Activated CD8-positive, alpha-beta memory T cell treated with anti-CD3 and anti-CD28 coated beads for 36 hours (primary cell): Measurements from ENCODE around the gene LRRC8C. TPM values are rescaled to one million over a fixed set of nuclear protein-coding genes. Genes with fewer than 3 reads are reported as not detected.

ENCODE experiments used
- CTCF ChIA-PET: fragments of 350-600 bp; sonication (Branson Sonifier 250); formaldehyde crosslinking; loops from one replicate; lab custom pipeline; 2021; ENCODE audit warnings: antibody characterized with exemption; lab: Charles Lee
- POLR2A ChIA-PET: fragments of 350-600 bp; sonication (Branson Sonifier 250); formaldehyde crosslinking; loops from one replicate; lab custom pipeline; 2021; ENCODE audit warnings: antibody characterized with exemption; lab: Charles Lee
- total RNA-seq, 2 experiments: library from RNA; stranded (reverse); gene quantifications; one replicate each; pipeline ENCODE4 v1.2.3, GENCODE V29; 2021

Gene LRRC8C
- total RNA-seq, 2 experiments from 2014 or later, result 50.5 to 55.2 TPM

DNA sequence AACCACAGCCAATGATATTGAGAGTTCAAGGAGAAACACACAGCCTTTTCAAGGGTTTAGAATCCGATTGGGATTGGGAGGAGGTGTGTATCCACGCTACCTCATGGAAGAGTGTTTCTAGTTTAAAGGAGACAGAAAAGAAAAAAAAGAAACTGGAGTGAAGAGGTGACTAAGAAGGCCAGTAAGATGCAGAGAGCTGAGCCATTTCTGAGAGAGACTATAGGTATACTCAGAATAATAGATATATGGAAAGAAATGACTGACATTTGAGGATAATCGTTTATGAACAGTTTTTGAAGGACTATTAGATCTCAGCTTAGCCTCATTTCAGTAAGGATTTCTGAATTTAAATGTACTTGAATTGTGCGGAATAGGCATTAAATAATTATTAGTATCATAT is 42.8 kb downstream of the LRRC8C start:
- POLR2A ChIA-PET, result no interaction called here
- CTCF ChIA-PET, result interaction anchor here (1.2 to 1.9 kb wide), 2 partner anchors 87 to 186 kb away, joined by 3 to 7 read pairs; no protein-coding TSS in a partner anchor

DNA sequence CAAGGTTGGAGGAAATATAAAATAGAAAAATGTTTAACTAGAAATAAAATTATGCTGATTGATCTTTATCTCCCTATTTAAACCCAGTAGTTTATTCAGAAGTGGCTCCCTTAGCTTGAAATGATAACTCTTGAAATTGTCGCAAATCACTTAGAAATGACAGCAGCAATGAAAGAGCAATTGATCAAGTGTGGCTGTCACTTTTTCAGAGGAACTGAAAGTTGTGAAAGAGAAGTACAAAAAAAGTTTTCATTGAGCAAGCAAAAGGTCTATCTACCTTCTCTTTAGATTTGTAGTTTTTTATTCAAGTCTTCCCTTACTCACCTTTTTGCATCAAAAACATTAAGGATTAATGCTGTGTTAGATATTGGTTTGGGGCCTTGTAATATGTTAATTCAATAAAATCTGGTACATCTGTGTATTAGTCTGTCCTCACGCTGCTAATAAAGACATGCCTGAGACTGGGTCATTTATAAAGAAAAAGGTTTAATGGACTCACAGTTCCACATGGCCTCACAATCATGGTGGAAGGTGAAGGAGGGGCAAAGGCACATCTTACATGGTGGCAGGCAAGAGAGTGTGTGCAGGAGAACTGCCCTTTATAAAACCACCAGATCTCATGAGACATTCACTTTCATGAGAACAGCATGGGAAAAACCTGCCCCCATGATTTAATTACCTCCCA is 48.3 kb downstream of the LRRC8C start:
- CTCF ChIA-PET, result no interaction called here
- POLR2A ChIA-PET, result no interaction called here

DNA sequence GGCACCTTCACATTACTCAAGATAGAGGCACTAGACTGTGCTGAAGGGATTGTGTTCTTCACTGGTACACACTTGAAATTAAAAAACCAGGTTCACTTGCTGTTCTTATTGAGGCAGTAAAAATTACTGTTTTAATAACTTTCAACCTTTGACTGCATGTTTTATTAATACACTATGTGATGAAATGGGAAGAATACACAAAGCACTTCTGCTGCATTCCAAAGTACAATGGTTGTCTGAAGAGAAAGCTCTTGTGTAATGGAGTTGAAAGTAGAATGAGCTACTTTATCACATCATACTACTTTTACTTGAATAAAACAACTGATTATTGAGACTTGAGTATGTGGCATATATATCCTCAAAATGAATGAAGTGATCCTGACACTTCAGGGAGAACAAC is 49.7 kb downstream of the LRRC8C start:
- ChIA-PET CTCF (interaction anchor here (1.2 kb wide), 1 partner anchor 80 kb away, joined by 3 read pairs; no protein-coding TSS in a partner anchor), POLR2A (no interaction called here)

DNA sequence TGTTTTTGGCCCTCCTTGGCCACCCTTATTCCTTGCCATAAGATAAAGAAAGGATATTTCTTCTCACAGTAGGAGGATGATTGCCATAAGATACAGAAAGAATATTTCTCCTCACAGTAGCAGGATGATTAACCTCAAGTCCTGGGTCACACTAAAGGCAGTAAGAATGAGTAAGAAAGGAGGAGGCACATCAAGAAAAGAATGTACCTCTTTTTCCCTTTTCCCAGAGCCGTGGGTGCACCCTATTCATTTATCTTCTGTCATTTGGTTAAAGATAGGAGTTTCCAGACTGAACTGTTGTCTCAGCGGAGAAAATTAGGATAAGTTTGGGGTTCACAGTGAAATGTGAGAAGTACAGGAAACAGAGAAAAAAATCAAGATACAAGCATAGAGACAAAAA is 52.5 kb downstream of the LRRC8C start:
- ChIA-PET POLR2A (no interaction called here), CTCF (interaction anchor here (0.7 to 0.9 kb wide), 2 partner anchors 45 to 85 kb away, joined by 3 read pairs; no protein-coding TSS in a partner anchor)

DNA sequence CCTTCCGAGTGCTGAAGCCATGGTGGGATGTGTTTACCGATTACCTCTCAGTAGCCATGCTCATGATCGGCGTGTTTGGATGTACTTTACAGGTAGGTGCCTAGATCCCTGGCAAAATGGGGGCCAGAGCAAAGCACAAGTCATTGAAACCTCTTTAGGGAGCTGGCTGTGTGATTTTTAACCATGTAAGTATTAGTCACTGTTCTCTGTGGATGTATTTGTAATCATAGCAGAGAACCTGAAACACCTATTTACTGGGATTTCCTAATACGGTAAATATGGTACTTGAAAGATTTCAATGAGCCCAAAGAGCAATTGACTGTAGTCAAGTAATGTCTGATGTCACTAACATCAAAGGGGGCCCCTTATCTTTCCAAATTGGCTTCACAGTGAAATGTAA is 53.6 kb downstream of the LRRC8C start:
- ChIA-PET CTCF (interaction anchor here (0.9 kb wide), 1 partner anchor 84 kb away, joined by 3 read pairs; no protein-coding TSS in a partner anchor), POLR2A (no interaction called here)

DNA sequence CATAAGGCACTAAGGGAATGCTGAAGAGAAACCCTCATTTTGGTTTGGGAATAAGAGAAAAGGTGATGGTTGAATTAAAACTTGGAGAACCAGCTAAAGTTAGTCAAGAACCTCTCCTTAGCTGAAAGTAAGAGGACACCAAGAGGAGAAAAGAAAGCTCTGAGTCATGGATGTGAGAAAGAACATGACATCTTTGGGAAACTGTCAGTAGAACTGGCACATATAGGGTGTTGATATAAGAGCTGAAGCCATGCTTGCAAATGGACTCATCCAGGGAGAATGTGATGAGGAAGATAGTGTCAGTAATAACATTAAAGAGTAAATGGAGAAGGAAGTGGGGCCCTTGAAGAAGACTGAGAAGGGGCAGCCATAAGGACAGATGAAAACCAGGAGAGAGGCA is 54.3 kb downstream of the LRRC8C start:
- CTCF ChIA-PET, result no interaction called here
- POLR2A ChIA-PET, result no interaction called here

DNA sequence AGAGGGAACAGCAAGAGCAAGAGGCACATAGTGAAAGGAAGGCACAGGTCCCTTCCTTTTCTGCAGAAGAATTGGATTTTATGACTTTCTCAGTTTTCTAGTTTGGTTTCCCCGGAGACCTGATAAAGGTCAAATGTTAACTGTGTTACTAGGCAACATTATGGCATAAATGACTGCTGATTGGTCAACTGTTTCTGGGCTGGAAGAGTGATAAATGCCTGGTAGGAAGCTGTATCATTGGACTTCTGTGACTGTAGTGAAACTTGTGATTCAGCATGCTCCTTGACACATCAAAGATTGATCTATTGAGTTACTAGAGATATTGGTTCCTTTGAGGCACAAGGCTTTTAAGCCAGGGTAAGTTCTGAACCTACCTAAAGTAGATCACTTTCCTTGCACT is 55.7 kb downstream of the LRRC8C start:
- ChIA-PET POLR2A (no interaction called here), CTCF (no interaction called here)

DNA sequence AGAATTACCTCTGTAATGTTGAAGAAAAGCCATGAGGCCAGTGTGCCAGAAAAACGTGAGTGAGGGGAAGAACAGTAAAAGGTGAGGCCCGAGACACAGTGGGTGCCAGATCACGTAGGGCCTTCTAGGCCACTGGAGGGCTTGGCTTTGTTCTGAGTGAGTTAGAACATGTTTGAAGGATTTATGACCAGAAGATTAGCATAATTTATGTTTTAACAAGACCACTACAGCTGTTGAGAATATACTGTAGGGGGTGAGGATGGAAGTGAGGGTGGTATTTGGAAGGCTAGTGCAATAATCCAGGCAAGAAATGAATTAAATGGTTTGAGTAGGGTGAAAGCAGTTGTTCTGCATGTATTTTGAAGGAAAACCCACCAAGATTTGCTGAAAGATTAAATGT is 56.3 kb downstream of the LRRC8C start:
- POLR2A ChIA-PET, result no interaction called here

DNA sequence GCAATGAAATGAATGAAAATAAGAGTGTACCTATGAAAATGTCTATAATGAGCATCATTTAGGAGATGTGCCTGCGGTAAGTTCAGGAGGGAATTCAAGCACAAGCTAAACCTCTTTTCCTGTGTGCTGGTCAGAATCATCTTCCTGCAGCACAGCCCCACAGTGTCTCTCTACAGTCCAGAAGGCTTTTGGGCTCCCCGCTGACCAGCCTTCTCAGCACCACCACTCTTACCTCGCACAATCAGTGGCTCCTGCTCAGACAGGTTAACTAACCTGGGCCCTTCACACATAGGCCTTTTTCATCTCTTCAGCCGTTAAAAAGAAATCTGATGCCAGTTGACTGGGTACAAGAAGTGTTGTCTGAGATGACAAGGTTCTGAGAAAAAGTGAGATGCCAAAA is 57.7 kb downstream of the LRRC8C start:
- ChIA-PET POLR2A (no interaction called here), CTCF (no interaction called here)

More for the DNA sequence above, 56.3 kb downstream of the LRRC8C start:
- CTCF ChIA-PET, result no interaction called here

DNA sequence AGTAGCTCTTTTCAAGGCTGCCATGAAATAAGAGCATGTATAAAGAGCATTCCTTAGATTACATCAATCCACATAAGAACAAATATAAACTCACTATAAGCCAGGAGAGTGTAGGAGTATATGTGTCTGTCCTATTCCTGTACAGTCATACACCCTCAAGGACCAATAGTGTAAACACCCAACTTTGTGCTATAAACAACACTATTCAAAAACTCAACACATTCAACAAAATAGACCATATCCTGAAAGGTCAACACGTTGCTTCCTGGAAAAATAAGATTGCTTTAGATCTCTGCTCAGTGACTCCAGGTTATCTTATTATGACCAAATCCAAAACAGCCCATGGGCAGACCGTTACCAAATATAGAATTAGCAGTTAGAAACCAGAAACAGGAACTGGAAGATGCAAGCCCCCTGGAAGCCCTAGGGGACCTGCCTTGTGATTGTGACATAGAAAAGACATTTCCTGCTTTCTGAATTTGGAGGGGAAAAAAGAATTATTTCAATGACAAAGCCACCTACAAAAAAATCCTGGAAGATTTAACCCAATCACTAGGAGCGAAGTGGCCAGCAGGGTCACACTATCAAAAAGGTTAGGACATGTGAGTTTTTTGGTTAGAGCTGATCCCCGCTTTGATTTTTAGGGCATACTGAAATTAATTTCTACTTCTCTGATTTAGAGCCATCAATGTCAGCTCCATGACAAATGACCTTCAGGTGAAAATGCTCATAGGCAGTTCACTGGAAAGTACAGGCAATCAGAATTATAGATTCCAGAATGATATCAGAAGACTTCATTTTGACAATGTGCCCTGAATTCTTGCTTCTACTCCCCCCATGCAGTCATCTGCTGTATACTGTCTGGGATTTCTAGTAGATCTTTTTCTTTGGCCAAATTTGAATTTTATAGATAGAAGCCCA is 59.9 kb downstream of the LRRC8C start:
- CTCF ChIA-PET, result no interaction called here
- POLR2A ChIA-PET, result no interaction called here

DNA sequence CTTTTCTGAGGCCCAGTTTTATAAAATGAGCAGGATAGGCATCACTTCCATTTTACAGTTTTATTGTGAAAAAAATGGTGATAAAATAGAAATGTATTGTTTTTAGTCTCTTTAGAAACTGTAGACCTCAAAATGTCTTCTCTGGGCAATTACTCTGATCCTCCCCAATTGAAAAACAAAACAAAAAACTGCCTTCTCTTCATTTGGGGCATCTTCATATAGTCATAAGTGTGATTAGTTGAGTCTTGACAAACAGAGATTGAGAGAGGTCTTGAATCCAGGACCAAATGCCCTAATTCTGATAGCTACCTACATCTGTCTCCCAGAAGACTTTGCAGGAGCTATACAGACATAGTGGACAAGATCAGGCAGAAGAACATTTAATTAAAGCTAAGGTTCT is 62.9 kb downstream of the LRRC8C start:
- CTCF ChIA-PET, result no interaction called here
- POLR2A ChIA-PET, result interaction anchor here (0.5 to 1.1 kb wide), 2 partner anchors 67 to 177 kb away, joined by 3 read pairs; no protein-coding TSS in a partner anchor

DNA sequence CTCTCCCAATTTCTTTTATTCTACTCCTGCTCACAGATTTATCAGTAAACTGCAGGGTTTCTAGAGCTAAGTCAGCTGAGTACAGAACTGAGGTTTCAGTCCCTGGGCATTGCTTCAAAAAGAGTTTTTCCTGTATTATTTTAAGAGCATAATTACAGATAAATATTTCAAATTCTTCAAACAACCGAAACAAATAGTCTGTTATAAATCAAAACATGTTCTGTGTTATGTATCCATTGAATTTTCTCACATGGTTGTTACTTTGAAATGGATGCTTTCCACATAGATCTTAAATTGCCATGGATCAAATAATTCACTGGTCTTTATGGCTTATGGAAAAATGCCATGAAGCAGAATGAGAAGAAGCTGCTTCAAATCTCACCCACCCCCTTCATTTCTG is 64.5 kb downstream of the LRRC8C start:
- CTCF ChIA-PET, result interaction anchor here (1.8 kb wide), 1 partner anchor 66 kb away, joined by 5 read pairs; no protein-coding TSS in a partner anchor
- POLR2A ChIA-PET, result interaction anchor here (0.6 kb wide), 1 partner anchor 213 kb away, joined by 3 read pairs; no protein-coding TSS in a partner anchor

DNA sequence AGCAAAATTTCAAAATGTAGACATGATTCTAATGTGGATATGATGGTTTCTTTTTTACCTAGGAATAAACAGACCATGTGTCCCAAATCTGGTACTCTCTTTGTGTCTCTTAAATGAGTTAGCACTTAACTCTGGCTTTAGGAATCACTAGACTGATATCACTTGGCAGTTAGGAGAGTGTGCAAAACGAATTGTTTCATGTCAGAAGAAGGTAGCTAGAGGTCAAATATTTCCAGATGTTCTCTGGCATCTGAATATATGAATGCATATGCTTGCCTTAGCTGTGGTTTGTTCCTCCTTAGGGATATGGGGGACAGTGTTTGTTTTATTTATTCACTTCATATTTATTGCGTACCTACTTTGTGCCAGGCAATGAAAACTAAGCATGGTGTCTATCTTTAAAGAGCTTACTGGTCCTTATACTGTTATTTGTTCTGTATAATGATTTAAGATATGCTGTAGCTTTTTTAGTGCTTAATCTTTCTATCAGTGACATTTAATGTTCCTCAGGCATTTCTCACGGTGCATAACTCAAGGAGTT is 65.2 kb downstream of the LRRC8C start:
- POLR2A ChIA-PET, result no interaction called here
- CTCF ChIA-PET, result interaction anchor here (0.6 to 1.8 kb wide), 2 partner anchors 65 to 82 kb away, joined by 3 to 5 read pairs; no protein-coding TSS in a partner anchor

DNA sequence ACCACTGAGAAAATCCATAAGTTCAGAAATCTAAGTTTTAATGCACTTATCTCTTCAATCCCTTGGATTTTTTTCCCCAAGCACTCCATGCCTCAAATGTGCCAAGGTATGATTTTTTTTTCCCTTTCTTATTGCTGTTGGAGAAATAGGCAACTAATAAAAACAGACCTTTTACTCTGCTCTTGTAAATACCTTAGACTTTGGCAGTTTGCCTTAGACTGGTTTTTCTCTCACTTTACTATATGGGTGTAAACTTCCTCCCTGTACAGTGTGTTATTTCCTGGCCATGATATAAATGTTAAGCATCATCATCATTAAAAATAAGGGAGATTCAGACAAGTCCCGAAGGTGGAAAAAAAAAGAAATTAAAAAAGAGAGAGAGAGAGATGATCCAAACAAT is 65.7 kb downstream of the LRRC8C start:
- POLR2A ChIA-PET, result interaction anchor here (0.5 kb wide), 1 partner anchor 86 kb away, joined by 3 read pairs; no protein-coding TSS in a partner anchor
- CTCF ChIA-PET, result interaction anchor here (0.6 to 1.8 kb wide), 2 partner anchors 64 to 82 kb away, joined by 3 to 5 read pairs; no protein-coding TSS in a partner anchor

DNA sequence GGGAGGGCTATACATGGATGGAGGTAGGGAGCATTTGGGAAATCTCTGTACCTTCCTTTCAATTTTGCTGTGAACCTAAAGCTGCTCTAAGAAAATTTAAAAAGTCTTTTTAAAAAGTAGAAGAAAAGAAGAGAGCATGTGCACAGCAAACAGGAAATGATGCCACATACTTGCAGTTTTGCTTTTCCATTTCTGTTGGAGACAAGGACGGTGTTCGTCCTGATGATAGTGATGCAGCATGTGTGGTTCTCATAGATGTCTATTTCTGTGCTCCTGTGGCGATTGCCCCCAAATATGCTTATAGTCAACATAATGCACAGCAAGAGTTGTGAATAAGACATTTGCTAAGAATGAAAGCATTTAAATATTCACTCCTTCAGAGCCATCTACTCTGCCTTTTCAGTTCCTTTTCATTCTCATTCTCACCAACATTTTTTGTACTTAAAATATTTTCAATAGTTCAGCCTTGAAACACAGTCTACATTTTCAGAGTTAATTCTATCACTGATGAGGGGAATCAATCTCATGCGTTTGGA is 66.6 kb downstream of the LRRC8C start:
- ChIA-PET CTCF (no interaction called here), POLR2A (interaction anchor here (0.5 kb wide), 1 partner anchor 87 kb away, joined by 3 read pairs; no protein-coding TSS in a partner anchor)

DNA sequence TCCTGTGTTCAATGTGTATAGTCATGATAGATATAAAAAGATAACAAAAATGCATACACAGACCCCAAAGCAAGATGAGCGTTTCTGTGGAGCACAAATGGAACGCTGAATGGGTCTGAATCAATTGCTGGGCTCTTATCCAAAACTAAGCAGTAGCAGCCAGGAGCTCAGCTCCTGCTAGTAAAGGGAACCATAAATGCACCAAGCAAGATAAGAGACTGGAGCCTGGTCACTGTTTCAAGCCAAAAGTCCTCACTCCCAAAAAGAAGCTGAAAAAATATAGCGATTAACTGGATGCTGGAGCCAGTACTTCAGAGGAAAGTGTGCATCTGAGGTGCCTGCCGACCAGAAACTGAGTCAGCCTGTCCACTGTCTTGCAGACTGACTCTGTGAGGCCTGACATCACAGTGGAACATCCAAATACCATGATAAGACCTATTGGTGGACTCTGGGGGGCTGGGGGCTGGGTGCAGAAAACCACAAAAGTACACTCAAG is 68.9 kb downstream of the LRRC8C start:
- ChIA-PET CTCF (no interaction called here), POLR2A (no interaction called here)

DNA sequence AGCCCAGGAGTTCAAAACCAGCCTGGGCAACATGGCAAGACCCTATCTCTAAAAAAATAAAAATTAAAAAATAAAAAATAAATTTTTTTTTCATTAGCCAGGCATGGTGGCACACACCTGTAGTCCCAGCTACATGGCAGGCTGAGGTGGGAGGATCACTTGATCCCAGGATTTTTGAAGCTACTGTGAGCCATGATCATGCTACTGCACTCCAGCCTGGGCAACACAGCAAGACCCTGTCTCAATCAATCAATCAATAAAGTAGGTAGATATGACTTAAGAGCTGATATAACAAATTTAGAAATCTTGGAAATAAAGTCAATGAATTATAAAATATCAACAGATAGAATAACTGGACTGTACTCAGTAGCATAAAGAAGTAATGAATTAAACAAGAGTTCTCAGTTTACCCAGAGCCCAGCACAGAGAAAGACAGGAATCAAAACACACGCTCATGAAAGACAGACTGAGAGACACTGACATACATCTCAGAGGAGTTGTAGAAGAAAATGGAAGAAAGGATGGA is 69.7 kb downstream of the LRRC8C start:
- ChIA-PET CTCF (no interaction called here), POLR2A (no interaction called here)

DNA sequence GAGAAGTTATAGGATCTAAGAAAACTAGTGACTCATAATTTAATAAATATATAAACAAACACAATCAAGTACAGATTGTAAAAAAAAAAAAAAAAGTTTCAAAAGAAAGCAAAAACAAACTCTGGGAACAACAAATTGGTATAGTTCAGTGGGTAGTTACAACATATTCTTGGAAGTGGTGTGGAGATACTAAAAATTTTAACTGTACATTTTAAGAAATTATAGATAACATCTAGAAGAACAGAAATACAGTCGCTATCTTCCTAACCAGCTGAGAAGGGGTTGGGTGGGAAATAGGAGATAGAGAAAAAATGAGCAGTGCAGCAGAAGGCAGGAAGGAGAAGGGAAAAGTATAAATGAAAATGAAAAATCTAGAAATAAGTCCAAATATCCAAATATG is 70.5 kb downstream of the LRRC8C start:
- ChIA-PET POLR2A (no interaction called here), CTCF (no interaction called here)

DNA sequence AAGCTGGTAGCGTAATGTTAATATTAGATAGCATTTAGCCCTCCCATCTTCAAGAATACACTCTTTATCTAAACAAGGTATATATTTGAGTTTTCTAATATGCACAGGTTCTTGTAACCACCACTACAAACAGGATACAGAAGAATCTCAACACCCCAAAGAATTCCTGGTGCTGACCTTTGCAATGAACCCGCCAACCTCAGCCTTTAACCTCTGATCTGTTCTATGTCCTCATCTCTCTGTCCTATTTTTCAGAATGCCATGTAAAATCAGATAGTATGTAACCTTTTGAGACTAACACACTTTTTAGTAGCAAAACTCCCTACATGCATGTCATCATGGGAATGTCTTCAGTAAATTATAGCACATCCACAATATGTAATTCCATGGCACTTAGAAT is 71.1 kb downstream of the LRRC8C start:
- ChIA-PET CTCF (no interaction called here), POLR2A (no interaction called here)
